HG03460 (cell line): ENCODE data around the gene PTPN9.

Experiments used
- ATAC-seq: cut with Tn5 transposase; IDR thresholded peaks from one replicate; pipeline ENCODE4 v1.9.1; 2021; ENCODE audit not compliant: unreplicated experiment

The PTPN9 gene

DNA sequence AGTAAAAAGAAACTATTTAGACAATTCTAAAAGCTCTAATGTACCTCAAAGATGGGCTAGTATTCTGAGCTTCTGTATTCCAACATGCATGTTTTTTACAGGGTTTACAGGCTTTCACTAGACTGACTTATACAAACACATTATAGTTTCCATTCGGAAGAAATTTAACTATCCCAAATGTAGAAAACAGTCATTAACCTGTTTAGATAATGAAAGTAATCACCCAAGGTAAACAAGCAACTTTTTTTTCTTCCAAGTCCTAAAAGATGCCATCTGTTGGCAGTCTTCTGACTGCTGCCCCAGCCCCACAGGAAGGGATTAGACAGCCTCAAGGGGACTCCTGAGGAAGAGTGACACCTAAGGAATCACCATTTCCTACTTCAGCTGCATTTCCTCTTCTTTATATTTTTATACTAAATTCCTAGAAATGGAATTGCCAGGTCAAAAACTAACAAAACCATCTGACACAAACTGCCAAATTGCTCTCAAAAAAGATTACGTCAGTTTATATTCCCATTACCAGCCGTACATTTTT lies 153.1 kb downstream of the PTPN9 start:
- ATAC-seq = no peak

GRCh38 chr15:75422554-75422953 lies 156.6 kb downstream of the PTPN9 start:
- no peak for ATAC-seq

DNA sequence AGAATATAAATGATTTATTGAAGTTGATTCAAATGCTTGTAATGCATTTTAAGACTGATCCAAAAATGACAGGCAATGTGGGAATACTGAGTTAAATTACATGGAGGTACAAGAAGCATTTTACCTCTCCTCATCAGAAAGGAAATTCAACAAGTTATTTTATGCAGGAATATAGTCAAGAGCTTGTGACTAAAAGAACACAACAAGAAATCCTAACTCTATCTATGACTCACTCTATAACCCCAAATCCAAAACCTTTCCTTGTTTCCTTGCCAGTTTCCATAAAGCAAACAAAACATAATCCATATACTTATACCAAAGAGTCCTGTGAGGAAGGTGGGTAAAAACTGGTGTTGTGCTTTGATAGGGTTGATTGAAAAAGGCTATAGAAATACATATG lies 158.4 kb downstream of the PTPN9 start:
- ATAC-seq = no peak

GRCh38 chr15:75416584-75416983 lies 162.5 kb downstream of the PTPN9 start:
- ATAC-seq = no peak
